Retinal pigment epithelial cell (primary cell): ENCODE measurements around the gene SLC22A31.

ENCODE experiments used
- DNase-seq: peaks from one replicate; pipeline ENCODE4 v3.0.0-alpha.2; 2010; ENCODE audit warnings: low read depth
- H3K4me3 ChIP-seq: 2 replicates; pipeline ENCODE4 v1.5.1; 2011; ENCODE audit warnings: mild to moderate bottlenecking, low read length, control low read depth, moderate library complexity
- CTCF ChIP-seq: conservative IDR thresholded peaks from 2 replicates; pipeline ENCODE4 v1.5.1; 2011; ENCODE audit warnings: low read depth, low read length, control low read depth, inconsistent platforms

Gene SLC22A31

GRCh38 chr16:89160977-89161701 lies 39.2 kb downstream of the SLC22A31 start:
- no peak for TF ChIP-seq CTCF
- DNase-seq = no peak
- no peak overlapping the region for H3K4me3 ChIP-seq

- DNase-seq = no peak
- no peak overlapping the region for H3K4me3 ChIP-seq
- TF ChIP-seq CTCF = no peak
These were observed 40.4 kb downstream of the SLC22A31 start for GRCh38 chr16:89159850-89160354.

DNA sequence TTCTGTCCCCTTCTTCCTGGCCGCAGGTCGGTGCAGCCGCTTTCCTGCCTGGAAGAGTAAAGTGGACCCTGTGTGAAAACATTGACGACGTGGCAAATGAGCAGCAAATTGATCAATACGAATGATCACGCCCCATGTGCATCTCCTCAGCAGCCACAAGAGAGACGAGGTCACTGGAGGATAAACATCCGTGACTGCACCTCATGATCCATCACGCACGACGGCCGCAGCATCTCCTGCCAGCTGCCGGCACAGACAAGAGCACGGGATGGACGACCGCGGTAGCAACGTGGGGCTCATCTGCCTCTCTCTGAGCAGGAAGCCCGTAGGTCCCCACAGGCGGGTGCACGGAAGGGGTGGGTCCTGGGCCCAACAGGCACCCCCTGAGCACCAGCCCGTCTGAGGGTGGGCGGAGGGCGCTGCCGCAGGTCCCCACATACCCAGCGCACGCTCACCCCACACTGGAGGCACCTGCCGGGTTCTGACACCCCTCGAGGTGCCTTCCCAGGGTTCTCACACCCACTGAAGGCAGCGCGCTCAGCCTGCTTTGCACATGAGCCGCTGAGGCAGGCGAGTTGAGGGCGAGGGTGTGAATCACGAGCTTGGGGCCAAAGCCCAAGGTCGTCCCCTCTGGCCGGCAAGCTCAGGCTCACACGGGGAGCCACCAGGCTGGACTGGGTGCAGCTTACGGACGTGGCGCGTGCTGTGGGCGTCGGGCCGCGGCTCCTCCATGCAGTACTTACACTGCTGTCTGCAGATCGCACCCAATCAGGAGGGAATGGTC lies 41.1 kb downstream of the SLC22A31 start:
- no peak for TF ChIP-seq CTCF
- DNase-seq = no peak
- no peak overlapping the region for H3K4me3 ChIP-seq

DNA sequence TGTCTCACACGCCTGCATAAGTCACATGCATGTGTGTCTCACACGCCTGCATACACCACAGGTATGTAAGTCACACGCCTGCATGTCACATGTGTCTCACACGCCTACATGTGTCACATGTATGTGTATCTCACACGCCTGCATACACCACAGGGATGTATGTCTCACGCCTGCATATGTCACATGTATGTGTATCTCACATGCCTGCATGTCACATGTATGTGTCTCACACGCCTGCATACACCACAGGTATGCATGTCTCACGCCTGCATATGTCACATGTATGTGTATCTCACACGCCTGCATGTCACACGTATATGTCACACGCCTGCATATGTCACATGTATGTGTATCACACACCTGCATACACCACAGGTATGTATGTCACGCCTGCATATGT lies 42.6 kb downstream of the SLC22A31 start:
- no peak for TF ChIP-seq CTCF
- no peak overlapping the region for H3K4me3 ChIP-seq
- no peak for DNase-seq

GRCh38 chr16:89156740-89157645 lies 43.3 kb downstream of the SLC22A31 start:
- H3K4me3 ChIP-seq = no peak overlapping the region
- TF ChIP-seq CTCF = no peak
- no peak for DNase-seq

DNA sequence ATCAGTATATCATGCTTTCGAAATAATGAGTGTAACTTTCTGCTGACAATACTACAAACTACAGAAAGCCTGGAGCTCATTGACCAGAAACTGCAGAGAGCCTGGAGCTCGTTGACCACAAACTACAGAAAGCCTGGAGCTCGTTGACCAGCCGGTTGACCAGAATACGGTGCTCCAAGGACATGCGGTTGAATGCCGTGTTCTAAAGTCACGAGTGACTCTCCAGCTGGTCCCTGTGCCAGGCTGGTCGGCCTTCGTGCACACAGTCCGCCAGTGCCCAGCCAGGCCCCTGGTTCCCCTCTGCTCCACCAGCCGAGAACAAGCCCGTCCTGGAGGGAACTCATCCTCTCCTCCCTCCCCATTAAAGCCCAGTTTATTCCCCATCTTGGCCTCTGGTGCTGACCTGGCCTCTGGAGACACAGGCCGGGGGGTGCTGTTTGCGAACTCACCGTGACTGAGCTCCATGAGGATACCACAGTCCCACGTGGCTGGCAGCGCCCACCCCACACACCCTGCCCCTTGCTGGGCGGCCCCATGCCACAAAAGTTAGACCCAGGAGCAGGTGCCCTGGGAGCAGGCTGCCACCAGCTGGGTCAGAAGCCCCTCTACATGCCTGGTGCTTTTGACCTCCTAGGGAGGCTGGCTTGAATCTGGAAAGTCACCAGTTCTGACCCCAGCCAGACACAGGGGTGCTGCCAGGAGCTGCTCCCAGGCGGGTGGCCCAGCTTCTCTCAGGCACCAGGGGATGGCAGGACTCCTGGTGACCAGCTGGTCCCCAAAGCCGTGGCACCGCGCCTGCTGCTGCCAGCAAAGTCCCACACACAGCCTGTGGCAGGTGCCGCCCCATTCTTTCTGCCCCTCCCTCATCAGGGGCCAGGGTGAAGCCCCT lies 44.2 kb downstream of the SLC22A31 start:
- DNase-seq = no peak
- TF ChIP-seq CTCF = no peak

More for the DNA sequence above, 44.2 kb downstream of the SLC22A31 start:
- no peak overlapping the region for H3K4me3 ChIP-seq
